ENCODE results near the gene SESN1.
"Not testable (repeated sequence)": the region's sequence is repeated elsewhere in the genome, so short reads cannot be mapped to it uniquely, and the experiment has no call there.

Gene SESN1

DNA sequence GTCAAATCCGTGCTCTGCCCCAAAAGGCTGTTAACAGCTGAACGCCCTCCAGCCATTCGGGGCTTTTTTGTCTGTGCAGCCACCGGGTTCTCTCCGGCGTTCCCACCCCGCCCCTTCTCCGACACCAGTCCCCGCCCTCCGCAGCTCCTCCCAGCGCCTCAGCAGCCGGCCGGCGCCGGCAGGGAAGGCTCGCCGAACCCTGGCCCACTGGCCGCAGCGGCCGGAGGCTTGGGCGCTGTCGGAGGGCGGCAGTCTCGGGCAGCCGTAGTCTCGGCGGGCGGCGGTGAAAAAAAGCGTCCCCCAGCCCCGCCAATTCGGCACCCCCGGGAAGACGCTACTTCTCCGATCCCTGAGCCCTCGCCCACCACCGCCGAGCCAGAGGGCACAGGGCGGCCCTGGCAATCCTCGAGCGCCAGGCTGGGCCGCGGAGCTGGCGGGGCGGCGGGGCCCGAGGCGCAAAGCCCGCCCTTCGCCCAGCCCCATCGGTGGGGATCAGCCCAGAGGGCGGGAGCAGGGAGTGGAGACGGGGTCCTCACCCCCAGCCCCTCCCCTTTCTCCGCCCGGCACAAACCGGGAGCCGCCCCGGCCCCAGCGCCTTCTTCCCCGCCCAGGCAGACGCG is at the start of gene SESN1:
TSS of gene SESN1 (minus strand) at position 431 of the 620 bp plus-strand sequence. CDS start 773 bp downstream, outside the sequence.
- DNase-seq (ENCODE audit: low spot score), result peak; percentile 90

GRCh38 chr6:109143191-109143590 is 48.5 kb upstream of the SESN1 start:
- no peak for DNase-seq (ENCODE audit: low spot score)

- not testable (repeated sequence) for DNase-seq (ENCODE audit: low spot score)
These were observed 47.4 kb upstream of the SESN1 start for GRCh38 chr6:109142067-109142466.

- no peak for DNase-seq (ENCODE audit: low spot score)
These were observed 44.5 kb upstream of the SESN1 start for GRCh38 chr6:109139109-109139508.

DNA sequence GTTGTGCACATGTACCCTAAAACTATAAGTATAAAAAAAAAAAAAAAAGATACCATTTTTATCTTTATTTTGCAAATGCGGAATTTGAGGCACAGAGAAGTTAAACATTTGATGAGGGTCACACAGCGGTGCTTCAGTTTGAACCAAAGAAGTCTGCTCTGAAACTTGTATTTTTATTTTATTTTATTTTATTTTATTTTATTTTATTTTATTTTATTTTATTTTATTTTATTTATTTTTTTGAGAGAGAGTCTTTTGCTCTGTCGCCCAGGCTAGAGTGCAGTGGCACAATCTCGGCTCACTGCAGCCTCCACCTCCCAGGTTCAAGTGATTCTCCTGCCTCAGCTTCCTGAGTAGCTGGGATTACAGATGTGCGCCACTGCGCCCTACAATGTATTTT is 41.9 kb upstream of the SESN1 start:
- not testable (repeated sequence) for DNase-seq (ENCODE audit: low spot score)

DNA sequence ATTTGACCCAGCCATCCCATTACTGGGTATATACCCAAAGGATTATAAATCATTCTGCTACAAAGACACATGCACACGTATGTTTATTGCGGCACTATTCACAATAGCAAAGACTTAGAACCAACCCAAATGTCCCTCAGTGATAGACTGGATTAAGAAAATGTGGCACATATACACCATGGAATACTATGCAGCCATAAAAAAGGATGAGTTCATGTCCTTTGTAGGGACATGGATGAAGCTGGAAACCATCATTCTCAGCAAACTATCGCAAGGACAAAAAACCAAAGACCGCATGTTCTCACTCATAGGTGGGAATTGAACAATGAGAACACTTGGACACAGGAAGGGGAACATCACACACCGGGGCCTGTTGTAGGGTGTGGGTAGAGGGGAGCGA is 41.4 kb upstream of the SESN1 start:
- DNase-seq (ENCODE audit: low spot score), result not testable (repeated sequence)

DNA sequence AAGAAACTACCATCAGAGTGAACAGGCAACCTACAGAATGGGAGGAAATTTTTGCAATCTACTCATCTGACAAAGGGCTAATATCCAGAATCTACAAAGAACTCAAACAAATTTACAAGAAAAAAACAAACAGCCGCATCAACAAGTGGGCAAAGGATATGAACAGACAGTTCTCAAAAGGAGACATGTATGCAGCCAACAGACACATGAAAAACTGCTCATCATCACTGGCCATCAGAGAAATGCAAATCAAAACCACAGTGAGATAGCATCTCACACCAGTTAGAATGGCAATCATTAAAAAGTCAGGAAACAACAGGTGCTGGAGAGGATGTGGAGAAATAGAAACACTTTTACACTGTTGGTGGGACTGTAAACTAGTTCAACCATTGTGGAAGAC is 41.0 kb upstream of the SESN1 start:
- DNase-seq (ENCODE audit: low spot score), result not testable (repeated sequence)

- no peak for DNase-seq (ENCODE audit: low spot score)
These were observed 35.4 kb upstream of the SESN1 start for GRCh38 chr6:109130065-109130464.

GRCh38 chr6:109125504-109125903 is 30.9 kb upstream of the SESN1 start:
- DNase-seq (ENCODE audit: low spot score), result no peak

GRCh38 chr6:109124219-109124618 is 29.6 kb upstream of the SESN1 start:
- DNase-seq (ENCODE audit: low spot score), result no peak

- no peak for DNase-seq (ENCODE audit: low spot score)
These were observed 26.8 kb upstream of the SESN1 start for GRCh38 chr6:109121411-109121810.

DNA sequence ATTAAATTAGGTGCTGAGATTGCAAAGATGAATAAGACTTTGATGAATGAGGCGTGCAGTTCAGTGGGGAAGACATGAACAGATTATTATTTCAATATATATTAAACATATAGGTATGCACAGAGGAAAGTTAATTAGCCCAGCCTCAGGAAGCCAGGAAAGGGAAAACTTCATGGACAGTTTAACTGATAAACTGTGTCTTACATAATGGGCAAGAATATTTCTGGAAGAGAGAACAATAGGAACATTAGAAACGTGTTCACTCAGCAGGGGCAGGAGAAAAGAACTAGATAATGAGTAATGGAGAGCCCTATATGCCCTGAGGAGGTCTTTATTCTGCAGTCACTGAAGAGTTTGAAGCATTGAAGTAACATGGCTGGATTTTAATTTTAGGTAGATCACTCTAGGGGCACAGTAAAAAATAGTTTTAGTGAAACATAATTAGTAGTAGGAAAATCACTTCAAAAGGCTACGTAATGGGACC is 24.3 kb upstream of the SESN1 start:
- no peak for DNase-seq (ENCODE audit: low spot score)

DNA sequence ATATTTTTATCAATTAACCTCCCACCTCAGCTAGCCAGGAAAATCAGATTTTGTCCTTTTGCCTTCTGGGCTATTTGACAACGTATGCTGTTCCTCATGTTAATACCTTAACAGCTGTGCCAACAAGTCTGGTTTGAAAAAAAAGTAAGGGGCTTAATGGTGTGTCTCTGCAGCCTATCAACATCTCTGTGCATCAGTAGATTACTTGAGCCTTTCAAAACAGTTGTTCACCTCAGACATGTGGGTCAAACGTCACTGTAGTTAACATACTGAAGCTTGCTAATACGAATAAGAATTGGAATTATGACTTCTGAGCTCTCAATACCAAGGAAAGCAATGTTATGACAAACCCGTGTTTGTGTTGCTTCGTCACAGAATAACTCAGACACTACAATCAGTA is 23.7 kb upstream of the SESN1 start:
- DNase-seq (ENCODE audit: low spot score), result no peak

GRCh38 chr6:109117346-109118035 is 22.8 kb upstream of the SESN1 start:
- no peak for DNase-seq (ENCODE audit: low spot score)

DNA sequence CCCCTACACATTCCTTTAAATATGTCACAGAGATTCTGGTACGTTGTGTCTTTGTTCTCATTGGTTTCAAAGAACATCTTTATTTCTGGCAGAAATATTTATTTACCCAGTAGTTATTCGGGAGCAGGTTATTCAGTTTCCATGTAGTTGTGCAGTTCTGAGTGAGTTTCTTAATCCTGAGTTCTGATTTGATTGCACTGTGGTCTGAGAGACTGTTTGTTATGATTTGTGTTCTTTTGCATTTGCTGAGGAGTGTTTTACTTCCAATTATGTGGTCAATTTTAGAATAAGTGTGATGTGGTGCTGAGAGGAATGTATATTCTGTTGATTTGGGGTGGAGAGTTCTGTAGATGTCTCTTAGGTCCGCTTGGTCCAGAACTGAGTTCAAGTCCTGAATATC is 18.0 kb upstream of the SESN1 start:
- DNase-seq (ENCODE audit: low spot score), result not testable (repeated sequence)

DNA sequence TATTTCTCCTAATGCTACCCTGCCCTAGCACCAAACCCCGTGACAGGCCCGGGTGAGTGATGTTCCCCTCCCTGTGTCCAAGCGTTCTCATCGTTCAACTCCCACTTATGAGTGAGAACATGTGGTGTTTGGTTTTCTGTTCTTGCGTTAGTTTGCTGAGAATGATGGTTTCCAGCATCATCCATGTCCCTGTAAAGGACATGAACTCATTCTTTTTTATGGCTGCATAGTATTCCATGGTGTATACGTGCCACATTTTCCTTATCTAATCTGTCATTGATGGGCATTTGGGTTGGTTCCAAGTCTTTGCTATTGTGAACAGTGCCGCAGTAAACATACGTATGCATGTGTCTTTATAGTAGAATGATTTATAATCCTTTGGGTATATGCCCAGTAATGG is 15.0 kb upstream of the SESN1 start:
- DNase-seq (ENCODE audit: low spot score), result not testable (repeated sequence)

DNA sequence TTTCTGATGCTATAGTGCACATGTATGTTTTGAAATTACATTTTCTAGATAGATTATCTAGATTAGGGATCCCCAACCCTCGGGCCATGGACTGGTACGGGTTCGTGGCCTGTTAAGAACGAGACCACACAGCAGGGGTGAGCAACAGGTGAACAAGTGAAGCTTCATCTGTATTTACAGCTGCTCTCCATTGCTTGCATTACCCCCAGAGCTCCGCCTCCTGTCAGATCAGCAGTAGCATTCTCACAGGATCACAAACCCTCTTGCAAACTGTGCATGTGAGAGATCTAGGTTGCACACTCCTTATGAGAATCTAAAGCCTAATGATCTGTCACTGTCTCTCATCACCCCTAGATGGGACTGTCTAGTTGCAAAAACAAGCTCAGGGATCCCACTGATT is 11.0 kb upstream of the SESN1 start:
- DNase-seq (ENCODE audit: low spot score), result no peak

DNA sequence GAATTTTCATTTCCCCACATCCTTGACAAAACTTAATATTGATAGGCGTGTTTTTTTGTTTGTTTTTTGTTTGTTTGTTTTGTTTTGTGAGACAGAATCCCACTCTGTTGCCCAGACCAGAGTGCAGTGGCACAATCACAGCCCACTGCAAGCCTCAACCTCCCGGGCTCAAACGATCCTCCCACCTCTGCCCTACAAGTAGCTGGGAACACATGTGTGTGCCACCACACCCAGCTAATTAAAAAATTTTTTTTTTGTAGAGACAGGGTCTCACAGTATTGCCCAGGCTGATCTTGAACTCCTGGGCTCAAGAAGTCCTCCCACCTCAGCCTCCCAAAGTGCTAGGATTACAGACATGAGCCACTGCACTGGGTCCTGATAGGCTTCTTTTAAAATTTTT is 9.9 kb upstream of the SESN1 start:
- DNase-seq (ENCODE audit: low spot score), result no peak

GRCh38 chr6:109103942-109104341 is 9.3 kb upstream of the SESN1 start:
- no peak for DNase-seq (ENCODE audit: low spot score)

DNA sequence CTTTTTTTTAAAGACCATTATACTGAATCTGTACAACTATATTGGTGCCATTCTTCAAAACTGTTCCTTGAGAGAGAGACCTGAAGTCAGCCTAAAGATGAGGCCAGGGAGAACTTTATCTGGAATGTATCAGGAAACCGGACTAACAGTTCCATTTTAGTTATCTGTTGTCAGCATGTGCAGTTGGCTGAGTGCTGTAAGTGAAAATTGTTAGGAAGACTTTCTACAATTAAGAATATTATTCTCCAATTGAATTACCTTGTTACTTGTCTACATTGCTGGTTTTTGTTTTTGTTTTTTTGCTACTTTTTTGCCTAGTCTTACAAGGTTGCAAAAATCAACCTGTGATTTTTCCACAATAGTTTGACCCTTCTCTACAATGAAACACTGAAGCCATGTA is 8.1 kb upstream of the SESN1 start:
- no peak for DNase-seq (ENCODE audit: low spot score)

DNA sequence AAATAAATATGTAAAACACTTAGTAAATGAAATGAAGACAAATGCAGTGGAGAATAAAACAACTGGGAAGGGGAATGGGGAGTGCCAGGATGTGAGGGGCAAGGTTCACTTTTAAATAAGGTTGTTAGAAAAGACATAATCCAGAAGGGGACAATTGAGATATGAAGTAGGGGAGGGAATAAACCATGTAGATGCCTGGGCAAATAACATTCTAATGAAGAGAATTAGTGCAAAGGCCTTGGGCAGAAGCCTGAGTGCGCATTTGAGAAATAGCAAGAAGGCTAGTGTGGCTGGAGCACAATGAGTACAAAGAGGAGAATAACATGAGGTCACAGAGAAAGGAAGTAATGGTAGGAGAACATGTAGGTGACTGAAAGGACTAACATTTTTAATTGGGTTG is 3.0 kb upstream of the SESN1 start:
- no peak for DNase-seq (ENCODE audit: low spot score)

- no peak for DNase-seq (ENCODE audit: low spot score)
These were observed 1.6 kb upstream of the SESN1 start for GRCh38 chr6:109096208-109096607.

DNA sequence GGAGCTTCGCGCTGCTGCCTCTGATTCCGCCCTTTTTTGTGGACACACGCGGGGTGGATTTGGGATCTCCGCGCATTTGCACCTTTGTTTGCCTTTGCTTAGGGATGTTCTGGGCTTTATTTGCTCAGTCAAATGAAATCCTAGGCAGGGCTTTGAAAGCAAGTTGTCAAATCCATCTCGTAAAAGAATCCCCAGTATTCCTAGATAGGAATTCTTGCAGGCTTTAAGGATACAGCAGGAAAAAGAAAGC is 1.1 kb upstream of the SESN1 start:
- DNase-seq (ENCODE audit: low spot score), result no peak
